Measurements from ENCODE around the gene SLC52A1. TPM values are rescaled to one million over a fixed set of nuclear protein-coding genes. Genes with fewer than 3 reads are reported as not detected.
A peak's percentile ranks its signal among the peaks of the same experiment; 100 is the strongest.
"Not testable (repeated sequence)": the region's sequence is repeated elsewhere in the genome, so short reads cannot be mapped to it uniquely, and the experiment has no call there.

Gene SLC52A1
- total and polyA plus RNA-seq, 7 donors: 0.01 to 0.04 TPM; not detected in 5

DNA sequence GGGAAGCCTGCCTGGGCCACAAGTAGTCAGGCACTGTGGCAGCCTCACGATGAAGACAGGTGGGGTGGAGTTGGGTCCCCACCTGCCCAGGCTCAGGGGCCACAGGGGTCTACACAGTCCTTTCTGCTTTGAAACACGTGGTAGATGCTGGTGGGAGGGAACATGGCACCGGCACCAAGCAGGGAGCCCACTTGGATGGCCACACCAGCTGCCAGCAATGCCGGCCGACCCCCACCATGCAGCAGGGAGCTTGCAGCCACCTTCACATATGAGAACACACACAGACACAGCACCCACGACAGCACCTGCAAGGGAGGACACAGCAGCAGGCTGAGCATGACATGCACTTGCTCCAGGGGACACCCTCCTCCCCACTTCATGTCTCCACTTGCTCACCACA is 2.4 kb downstream of the SLC52A1 start:
- H3K27ac ChIP-seq: no peak overlapping the region
- DNase-seq (no peak), ATAC-seq (no peak)
- H3K36me3 ChIP-seq (ENCODE audit: insufficient read depth in 1 of 2, low read depth in 1 of 2): no peaks in the 10 kb centered on the region
- WGBS, 3 donors: 86 to 95% (median 92%) methylated on average over 6 of the region's 6 CpGs
- intact Hi-C loops (cut with DNase I): no loop called here
- TF ChIP-seq, protein P1, sequence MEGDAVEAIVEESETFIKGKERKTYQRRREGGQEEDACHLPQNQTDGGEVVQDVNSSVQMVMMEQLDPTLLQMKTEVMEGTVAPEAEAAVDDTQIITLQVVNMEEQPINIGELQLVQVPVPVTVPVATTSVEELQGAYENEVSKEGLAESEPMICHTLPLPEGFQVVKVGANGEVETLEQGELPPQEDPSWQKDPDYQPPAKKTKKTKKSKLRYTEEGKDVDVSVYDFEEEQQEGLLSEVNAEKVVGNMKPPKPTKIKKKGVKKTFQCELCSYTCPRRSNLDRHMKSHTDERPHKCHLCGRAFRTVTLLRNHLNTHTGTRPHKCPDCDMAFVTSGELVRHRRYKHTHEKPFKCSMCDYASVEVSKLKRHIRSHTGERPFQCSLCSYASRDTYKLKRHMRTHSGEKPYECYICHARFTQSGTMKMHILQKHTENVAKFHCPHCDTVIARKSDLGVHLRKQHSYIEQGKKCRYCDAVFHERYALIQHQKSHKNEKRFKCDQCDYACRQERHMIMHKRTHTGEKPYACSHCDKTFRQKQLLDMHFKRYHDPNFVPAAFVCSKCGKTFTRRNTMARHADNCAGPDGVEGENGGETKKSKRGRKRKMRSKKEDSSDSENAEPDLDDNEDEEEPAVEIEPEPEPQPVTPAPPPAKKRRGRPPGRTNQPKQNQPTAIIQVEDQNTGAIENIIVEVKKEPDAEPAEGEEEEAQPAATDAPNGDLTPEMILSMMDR (IDR thresholded peaks at IDR 0.05): no peak
- H3K4me1 ChIP-seq: no peaks in the 10 kb centered on the region
- H3K4me3 ChIP-seq: no peak overlapping the region
- H3K27me3 ChIP-seq (ENCODE audit: insufficient read depth in 3 of 3, low read length in 2 of 3): peaks cover 0 to 11% (median 0%) of the 10 kb centered on the region in 3 donors
- no peaks in the 10 kb centered on the region for H3K9me3 ChIP-seq

GRCh38 chr17:5031365-5032082 is 3.7 kb downstream of the SLC52A1 start:
- ATAC-seq (peak; percentile 45 to 64 (median 54)), DNase-seq (peak; percentile 77 to 83)
- no peaks in the 10 kb centered on the region for H3K9me3 ChIP-seq
- H3K4me1 ChIP-seq: peaks cover under 1% of the 10 kb centered on the region
- TF ChIP-seq, protein P1 (IDR thresholded peaks at IDR 0.05): peak; percentile 77
- WGBS, 3 donors: 3 to 6% (median 3%) methylated on average over 37 to 48 of the region's 48 CpGs
- no peak overlapping the region for H3K27ac ChIP-seq
- peak overlapping the region; percentile 54 for H3K4me3 ChIP-seq
- intact Hi-C loops (cut with DNase I): no loop called here
- no peaks in the 10 kb centered on the region for H3K36me3 ChIP-seq (ENCODE audit: insufficient read depth in 1 of 2, low read depth in 1 of 2)
- H3K27me3 ChIP-seq (ENCODE audit: insufficient read depth in 3 of 3, low read length in 2 of 3): peaks cover 0 to 11% (median 0%) of the 10 kb centered on the region in 3 donors

GRCh38 chr17:5030168-5030567 is 5.1 kb downstream of the SLC52A1 start:
- H3K4me3 ChIP-seq; H3K27me3 ChIP-seq (ENCODE audit: insufficient read depth in 3 of 3, low read length in 2 of 3); H3K36me3 ChIP-seq (ENCODE audit: insufficient read depth in 1 of 2, low read depth in 1 of 2); DNase-seq; ATAC-seq; intact Hi-C loops (cut with DNase I); H3K27ac ChIP-seq; H3K9me3 ChIP-seq: not testable (repeated sequence)
- H3K4me1 ChIP-seq: peaks cover 11% of the 10 kb centered on the region
- WGBS, 3 donors: 88 to 100% (median 88%) methylated on average over 1 to 2 of the region's 2 CpGs

DNA sequence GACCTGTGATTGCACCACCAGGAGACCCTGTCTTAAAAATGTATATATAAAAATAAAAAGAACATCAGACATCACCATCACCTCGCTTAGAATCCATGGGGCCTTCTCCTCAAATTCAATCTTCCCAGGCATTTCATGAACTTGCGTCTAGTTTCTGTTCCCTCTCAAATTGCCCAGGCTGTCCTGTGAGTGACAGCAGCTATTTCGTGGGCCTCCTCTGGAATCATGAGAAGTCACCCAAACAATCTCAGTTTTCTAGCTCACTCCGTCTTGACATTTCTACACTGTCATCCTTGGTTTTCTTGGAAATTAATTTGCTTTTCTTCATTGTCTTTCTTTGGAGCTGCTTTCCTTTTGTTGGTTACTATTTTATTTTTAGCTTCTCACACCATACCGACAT is 7.3 kb downstream of the SLC52A1 start:
- H3K4me1 ChIP-seq: peaks cover 11% of the 10 kb centered on the region
- no peaks in the 10 kb centered on the region for H3K9me3 ChIP-seq
- ATAC-seq: no peak
- DNase-seq: no peak
- H3K27me3 ChIP-seq (ENCODE audit: insufficient read depth in 3 of 3, low read length in 2 of 3): no peaks in the 10 kb centered on the region
- TF ChIP-seq, protein P1 (IDR thresholded peaks at IDR 0.05): no peak
- intact Hi-C loops (cut with DNase I): no loop called here
- H3K27ac ChIP-seq: no peak overlapping the region
- H3K4me3 ChIP-seq: no peak overlapping the region
- 53 to 62% (median 58%) methylated on average over 5 of the region's 5 CpGs for WGBS, 3 donors
- H3K36me3 ChIP-seq (ENCODE audit: insufficient read depth in 1 of 2, low read depth in 1 of 2): peaks cover 2 to 26% of the 10 kb centered on the region in 2 donors

DNA sequence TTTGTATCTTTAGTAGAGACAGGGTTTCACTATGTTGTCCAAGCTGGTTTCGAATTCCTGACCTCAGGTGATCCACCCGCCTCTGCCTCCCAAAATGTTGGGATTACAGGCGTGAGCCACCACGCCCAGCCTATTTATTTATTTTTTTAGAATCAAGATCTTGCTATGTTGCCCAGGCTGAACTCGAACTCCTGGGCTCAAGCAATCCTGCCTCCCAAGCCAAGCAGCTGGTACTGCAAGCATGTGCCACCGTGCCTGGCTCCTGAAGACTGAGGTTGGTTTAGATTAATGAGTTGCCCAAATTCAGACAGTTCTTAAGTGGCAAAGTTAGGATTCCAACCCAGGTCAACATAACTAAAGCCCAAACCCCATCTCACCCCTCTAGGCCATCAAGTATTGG is 7.9 kb downstream of the SLC52A1 start:
- Histone ChIP-seq H3K27me3 (ENCODE audit: insufficient read depth in 3 of 3, low read length in 2 of 3) (no peaks in the 10 kb centered on the region), H3K9me3 (no peaks in the 10 kb centered on the region), H3K27ac (no peak overlapping the region), H3K4me3 (no peak overlapping the region), H3K36me3 (ENCODE audit: insufficient read depth in 1 of 2, low read depth in 1 of 2) (peaks cover 2 to 32% of the 10 kb centered on the region in 2 donors), H3K4me1 (peaks cover 11% of the 10 kb centered on the region)
- intact Hi-C loops (cut with DNase I): no loop called here
- ATAC-seq (no peak), DNase-seq (no peak)
- 70 to 73% (median 72%) methylated on average over 6 of the region's 6 CpGs for WGBS, 3 donors
- TF ChIP-seq, protein P1 (IDR thresholded peaks at IDR 0.05): no peak
